ENCODE data around the gene HDHD3.

DNA sequence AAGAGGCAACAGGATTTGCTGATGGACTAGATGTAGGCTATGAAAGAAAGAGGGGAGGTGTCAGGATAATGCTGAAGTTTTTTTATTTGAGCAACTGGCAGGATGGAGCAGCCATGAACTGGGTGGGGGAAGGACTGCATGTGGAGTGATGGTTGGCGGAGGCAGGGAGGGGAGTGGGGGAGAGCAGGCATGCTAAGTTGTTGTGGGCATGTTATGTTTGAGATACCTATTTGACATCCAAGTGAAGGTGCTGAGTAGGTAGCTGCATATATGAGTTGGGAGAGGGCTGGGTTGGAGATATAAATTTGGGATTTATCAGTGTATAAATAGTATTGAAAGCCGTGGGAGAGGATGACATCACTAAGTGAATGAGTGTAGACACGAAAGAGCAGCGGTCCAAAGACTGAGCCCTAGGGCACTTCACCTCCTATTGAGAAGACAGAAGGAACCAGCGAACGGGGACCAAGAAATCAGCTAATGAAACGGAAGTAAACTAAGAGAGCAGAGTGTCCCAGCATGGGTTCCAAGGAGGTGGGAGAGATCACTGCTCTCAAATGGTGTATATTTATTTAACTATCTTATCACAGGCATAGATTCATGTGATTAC is 20.0 kb downstream of the HDHD3 start:
- TF ChIP-seq, protein P1, sequence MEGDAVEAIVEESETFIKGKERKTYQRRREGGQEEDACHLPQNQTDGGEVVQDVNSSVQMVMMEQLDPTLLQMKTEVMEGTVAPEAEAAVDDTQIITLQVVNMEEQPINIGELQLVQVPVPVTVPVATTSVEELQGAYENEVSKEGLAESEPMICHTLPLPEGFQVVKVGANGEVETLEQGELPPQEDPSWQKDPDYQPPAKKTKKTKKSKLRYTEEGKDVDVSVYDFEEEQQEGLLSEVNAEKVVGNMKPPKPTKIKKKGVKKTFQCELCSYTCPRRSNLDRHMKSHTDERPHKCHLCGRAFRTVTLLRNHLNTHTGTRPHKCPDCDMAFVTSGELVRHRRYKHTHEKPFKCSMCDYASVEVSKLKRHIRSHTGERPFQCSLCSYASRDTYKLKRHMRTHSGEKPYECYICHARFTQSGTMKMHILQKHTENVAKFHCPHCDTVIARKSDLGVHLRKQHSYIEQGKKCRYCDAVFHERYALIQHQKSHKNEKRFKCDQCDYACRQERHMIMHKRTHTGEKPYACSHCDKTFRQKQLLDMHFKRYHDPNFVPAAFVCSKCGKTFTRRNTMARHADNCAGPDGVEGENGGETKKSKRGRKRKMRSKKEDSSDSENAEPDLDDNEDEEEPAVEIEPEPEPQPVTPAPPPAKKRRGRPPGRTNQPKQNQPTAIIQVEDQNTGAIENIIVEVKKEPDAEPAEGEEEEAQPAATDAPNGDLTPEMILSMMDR (IDR thresholded peaks at IDR 0.05): no peak
- no peak for TF ChIP-seq POLR2AphosphoS5 (IDR thresholded peaks at IDR 0.05; ENCODE audit: low read depth, low read length)
- TF ChIP-seq, protein P2, sequence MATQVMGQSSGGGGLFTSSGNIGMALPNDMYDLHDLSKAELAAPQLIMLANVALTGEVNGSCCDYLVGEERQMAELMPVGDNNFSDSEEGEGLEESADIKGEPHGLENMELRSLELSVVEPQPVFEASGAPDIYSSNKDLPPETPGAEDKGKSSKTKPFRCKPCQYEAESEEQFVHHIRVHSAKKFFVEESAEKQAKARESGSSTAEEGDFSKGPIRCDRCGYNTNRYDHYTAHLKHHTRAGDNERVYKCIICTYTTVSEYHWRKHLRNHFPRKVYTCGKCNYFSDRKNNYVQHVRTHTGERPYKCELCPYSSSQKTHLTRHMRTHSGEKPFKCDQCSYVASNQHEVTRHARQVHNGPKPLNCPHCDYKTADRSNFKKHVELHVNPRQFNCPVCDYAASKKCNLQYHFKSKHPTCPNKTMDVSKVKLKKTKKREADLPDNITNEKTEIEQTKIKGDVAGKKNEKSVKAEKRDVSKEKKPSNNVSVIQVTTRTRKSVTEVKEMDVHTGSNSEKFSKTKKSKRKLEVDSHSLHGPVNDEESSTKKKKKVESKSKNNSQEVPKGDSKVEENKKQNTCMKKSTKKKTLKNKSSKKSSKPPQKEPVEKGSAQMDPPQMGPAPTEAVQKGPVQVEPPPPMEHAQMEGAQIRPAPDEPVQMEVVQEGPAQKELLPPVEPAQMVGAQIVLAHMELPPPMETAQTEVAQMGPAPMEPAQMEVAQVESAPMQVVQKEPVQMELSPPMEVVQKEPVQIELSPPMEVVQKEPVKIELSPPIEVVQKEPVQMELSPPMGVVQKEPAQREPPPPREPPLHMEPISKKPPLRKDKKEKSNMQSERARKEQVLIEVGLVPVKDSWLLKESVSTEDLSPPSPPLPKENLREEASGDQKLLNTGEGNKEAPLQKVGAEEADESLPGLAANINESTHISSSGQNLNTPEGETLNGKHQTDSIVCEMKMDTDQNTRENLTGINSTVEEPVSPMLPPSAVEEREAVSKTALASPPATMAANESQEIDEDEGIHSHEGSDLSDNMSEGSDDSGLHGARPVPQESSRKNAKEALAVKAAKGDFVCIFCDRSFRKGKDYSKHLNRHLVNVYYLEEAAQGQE (IDR thresholded peaks at IDR 0.05; ENCODE audit: low read depth, low read length): no peak
- TF ChIP-seq RFX5 (IDR thresholded peaks at IDR 0.05; ENCODE audit: low read length): no peak
- TF ChIP-seq, protein P3, sequence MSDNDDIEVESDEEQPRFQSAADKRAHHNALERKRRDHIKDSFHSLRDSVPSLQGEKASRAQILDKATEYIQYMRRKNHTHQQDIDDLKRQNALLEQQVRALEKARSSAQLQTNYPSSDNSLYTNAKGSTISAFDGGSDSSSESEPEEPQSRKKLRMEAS (IDR thresholded peaks at IDR 0.05; ENCODE audit: low read depth): no peak

All from SK-N-SH (cell line).